ENCODE data around the gene EI24.
A peak's percentile ranks its signal among the peaks of the same experiment; 100 is the strongest.

The EI24 gene

GRCh38 chr11:125624756-125625213, 55.5 kb downstream of the EI24 start, which contains the start of gene CHEK1:
Gene CHEK1, plus strand, starts transcription at chr11:125625163. Its CDS starts 1,606 bp downstream, at chr11:125626769.
- in situ Hi-C loops (cut with MboI; ENCODE audit: low pct_unique_long_range_greater_than_20kb, low sequenced_read_pairs): no loop called here
- no peak for DNase-seq

GRCh38 chr11:125625225-125625629, 56.0 kb downstream of the EI24 start:
- in situ Hi-C loops (cut with MboI; ENCODE audit: low pct_unique_long_range_greater_than_20kb, low sequenced_read_pairs): no loop called here
- no peak for DNase-seq

GRCh38 chr11:125625630-125626287, 56.5 kb downstream of the EI24 start:
- peak; percentile 96 for DNase-seq
- in situ Hi-C loops (cut with MboI; ENCODE audit: low pct_unique_long_range_greater_than_20kb, low sequenced_read_pairs): no loop called here

GRCh38 chr11:125626288-125626950, 57.1 kb downstream of the EI24 start:
- DNase-seq: no peak
- in situ Hi-C loops (cut with MboI; ENCODE audit: low pct_unique_long_range_greater_than_20kb, low sequenced_read_pairs): no loop called here

GRCh38 chr11:125627236-125627910, 58.1 kb downstream of the EI24 start:
- in situ Hi-C loops (cut with MboI; ENCODE audit: low pct_unique_long_range_greater_than_20kb, low sequenced_read_pairs): no loop called here
- DNase-seq: no peak
